Esophagus muscularis mucosa (tissue), 3 donors: Measurements from ENCODE around the gene PGAM1.

Source experiments
- POLR2AphosphoS5 ChIP-seq, 2 donors: sonication (generic); formaldehyde crosslinking; IDR thresholded peaks; one replicate each; pipeline ENCODE4 v1.6.1; 2017; ENCODE audit warnings: antibody characterized with exemption in 2 of 2
- TF ChIP-seq, protein P1 (sequence below), 3 experiments: fragments of 200-600 bp in 2 of 3; fragments of 450-650 bp in 1 of 3; sonication (generic) in 2 of 3; IDR thresholded peaks; one replicate each; pipeline ENCODE4 v1.5.1; 2017 to 2019; ENCODE audit warnings: antibody characterized with exemption in 3 of 3, mild to moderate bottlenecking in 2 of 3, moderate library complexity in 1 of 3

DNA sequence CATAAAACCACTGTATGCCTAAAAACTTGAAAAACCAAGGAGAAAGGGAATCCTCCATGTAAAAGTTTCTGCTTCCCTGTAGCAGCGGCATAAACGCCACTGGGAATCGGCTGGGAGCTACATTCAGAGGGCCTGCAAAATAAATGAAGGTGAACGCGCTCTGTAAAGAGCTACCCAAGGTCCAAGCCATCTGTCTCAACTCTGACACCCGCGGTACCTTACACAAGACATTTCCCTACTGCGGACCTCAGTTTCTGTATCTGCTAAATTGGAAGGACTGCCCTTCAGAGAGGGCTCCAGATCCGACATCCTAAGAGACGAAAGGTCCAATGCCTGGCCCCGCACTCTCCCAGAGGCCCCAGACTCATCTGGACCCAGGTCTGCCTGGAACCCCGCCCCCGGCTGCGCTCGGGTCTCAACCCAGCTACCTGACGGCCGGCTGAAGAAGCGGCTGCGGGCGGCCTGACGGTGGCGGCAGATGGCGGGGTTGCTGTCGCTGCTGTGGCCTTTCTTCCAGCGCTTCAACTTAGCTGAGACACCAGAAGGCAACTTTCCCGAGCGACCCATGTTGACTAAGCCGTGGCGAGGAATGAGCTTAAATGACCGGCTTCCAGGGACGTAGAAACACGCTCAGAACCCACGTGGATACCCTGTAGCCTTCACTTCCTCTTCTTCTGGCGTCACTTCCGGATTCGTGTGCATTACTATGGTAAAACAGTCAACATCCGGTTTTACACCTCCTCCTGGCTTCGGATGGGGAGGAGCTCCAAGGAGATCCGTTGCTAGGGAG lies 25.1 kb upstream of the PGAM1 start, which contains the start of gene RRP12:
- TF ChIP-seq POLR2AphosphoS5 (IDR thresholded peaks at IDR 0.05) = peak; percentile 78 to 88
- TF ChIP-seq, protein P1, sequence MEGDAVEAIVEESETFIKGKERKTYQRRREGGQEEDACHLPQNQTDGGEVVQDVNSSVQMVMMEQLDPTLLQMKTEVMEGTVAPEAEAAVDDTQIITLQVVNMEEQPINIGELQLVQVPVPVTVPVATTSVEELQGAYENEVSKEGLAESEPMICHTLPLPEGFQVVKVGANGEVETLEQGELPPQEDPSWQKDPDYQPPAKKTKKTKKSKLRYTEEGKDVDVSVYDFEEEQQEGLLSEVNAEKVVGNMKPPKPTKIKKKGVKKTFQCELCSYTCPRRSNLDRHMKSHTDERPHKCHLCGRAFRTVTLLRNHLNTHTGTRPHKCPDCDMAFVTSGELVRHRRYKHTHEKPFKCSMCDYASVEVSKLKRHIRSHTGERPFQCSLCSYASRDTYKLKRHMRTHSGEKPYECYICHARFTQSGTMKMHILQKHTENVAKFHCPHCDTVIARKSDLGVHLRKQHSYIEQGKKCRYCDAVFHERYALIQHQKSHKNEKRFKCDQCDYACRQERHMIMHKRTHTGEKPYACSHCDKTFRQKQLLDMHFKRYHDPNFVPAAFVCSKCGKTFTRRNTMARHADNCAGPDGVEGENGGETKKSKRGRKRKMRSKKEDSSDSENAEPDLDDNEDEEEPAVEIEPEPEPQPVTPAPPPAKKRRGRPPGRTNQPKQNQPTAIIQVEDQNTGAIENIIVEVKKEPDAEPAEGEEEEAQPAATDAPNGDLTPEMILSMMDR (IDR thresholded peaks at IDR 0.05) = peak in 1 of 3 experiments; percentile 6
